Chondrocyte (in vitro differentiated cells): ENCODE data around the gene SDF2L1. TPM values are rescaled to one million over a fixed set of nuclear protein-coding genes. Genes with fewer than 3 reads are reported as not detected.
"Not testable (repeated sequence)": the region's sequence is repeated elsewhere in the genome, so short reads cannot be mapped to it uniquely, and the experiment has no call there.

ENCODE experiments used
- DNase-seq: peaks from one replicate; pipeline ENCODE4 v3.0.0; 2021; ENCODE audit warnings: mixed read lengths, low spot score
- H3K27ac Mint-ChIP-seq: one replicate; pipeline ENCODE4 v1.8.0; 2021; ENCODE audit warnings: mild to moderate bottlenecking, moderate library complexity, mixed read lengths; ENCODE audit not compliant: unreplicated experiment
- H3K27me3 Mint-ChIP-seq: 2 replicates; pipeline ENCODE4 v1.8.0; 2021; ENCODE audit warnings: low read depth, mixed read lengths
- H3K36me3 Mint-ChIP-seq: 2 replicates; pipeline ENCODE4 v1.8.0; 2021; ENCODE audit warnings: low read depth, mixed read lengths
- H3K4me1 Mint-ChIP-seq: 2 replicates; pipeline ENCODE4 v1.8.0; 2021; ENCODE audit warnings: low read depth, mild to moderate bottlenecking, mixed read lengths
- H3K4me3 Mint-ChIP-seq: one replicate; pipeline ENCODE4 v1.8.0; 2021; ENCODE audit warnings: mild to moderate bottlenecking, moderate library complexity, mixed read lengths; ENCODE audit not compliant: unreplicated experiment
- H3K9me3 Mint-ChIP-seq: 2 replicates; pipeline ENCODE4 v1.8.0; 2021; ENCODE audit warnings: low read depth, mixed read lengths
- total RNA-seq: library from RNA; stranded (reverse); gene quantifications from 3 replicates; pipeline ENCODE4 v1.2.1, GENCODE V29; 2021
- TF ChIP-seq, protein P1 (sequence below): fragments of 200-600 bp; sonication (generic); IDR thresholded peaks from 2 replicates; pipeline ENCODE4 v1.5.0; 2021; ENCODE audit warnings: antibody characterized with exemption, mild to moderate bottlenecking, moderate library complexity

The SDF2L1 gene
- total RNA-seq, 1 donor from 2014 or later, result 26.0 TPM

DNA sequence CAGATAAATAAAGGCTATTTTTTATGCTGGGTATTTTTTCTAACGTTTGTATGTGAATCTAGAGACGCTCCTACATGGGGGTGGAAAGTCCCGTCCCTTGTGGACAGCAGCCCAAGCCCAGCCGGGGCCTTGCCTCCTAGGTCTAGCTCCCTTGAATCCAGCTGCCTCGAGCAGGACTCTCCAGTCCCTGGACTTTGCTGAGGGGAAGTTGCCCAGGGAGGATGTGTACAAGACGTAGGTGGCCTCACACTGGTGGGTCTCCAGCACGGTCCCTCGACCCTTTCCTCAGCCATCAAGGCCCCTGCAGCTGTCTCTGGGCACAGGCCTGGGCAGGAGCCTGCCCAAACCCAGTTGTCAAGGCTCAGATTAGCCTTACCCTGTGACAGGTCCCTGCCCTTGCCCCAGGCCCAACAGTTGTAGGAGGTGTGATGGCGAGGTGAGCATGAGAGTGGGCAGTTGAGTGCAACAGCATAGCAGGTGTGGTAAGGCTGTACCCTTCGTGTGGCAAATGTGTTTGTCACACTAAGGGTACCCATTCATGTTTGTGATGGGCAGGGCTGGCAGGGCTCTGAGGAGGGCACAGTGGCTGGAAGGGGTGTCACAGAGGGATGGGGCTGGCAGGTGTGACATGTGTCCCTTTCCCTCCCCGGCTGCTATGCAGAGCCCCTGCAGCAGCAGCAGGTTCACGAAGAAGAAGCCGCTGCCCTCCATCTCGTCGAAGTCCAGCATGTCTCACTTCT, 6.2 kb upstream of the SDF2L1 start:
- TF ChIP-seq, protein P1, sequence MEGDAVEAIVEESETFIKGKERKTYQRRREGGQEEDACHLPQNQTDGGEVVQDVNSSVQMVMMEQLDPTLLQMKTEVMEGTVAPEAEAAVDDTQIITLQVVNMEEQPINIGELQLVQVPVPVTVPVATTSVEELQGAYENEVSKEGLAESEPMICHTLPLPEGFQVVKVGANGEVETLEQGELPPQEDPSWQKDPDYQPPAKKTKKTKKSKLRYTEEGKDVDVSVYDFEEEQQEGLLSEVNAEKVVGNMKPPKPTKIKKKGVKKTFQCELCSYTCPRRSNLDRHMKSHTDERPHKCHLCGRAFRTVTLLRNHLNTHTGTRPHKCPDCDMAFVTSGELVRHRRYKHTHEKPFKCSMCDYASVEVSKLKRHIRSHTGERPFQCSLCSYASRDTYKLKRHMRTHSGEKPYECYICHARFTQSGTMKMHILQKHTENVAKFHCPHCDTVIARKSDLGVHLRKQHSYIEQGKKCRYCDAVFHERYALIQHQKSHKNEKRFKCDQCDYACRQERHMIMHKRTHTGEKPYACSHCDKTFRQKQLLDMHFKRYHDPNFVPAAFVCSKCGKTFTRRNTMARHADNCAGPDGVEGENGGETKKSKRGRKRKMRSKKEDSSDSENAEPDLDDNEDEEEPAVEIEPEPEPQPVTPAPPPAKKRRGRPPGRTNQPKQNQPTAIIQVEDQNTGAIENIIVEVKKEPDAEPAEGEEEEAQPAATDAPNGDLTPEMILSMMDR, result no peak
- H3K4me1 Mint-ChIP-seq, result peaks cover 2% of the 10 kb centered on the region
- no peaks in the 10 kb centered on the region for H3K9me3 Mint-ChIP-seq
- H3K27me3 Mint-ChIP-seq, result no peaks in the 10 kb centered on the region
- no peak for DNase-seq
- no peak overlapping the region for H3K4me3 Mint-ChIP-seq
- H3K27ac Mint-ChIP-seq, result no peak overlapping the region
- no peaks in the 10 kb centered on the region for H3K36me3 Mint-ChIP-seq

DNA sequence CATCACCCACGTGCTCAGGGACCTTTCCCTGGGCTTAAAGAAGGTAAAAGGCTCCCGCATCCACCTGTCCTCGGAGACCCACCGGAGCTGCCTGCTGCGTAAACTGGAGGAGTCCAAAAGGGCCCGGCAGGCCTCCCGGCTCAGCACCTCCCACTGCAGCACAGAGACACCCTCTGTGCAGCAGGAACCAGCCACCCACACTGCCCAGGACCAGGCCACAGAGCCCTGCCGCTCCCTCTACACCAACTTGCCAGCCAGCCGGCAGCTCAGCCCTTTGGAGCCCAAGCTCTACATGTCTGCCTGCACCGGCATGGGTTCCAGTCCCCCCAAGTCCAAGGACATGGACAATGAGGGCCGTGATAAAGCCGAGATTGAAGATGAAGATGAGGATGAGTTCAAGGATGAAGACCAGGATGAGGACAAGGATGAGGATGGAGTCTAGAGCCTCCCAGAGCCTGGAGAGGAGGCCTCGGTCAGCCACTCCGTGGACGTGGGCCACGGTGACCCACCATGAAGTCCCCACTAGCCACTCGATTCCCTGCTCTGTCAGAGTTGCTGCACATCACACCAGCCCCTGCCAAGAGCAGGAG, 5.4 kb upstream of the SDF2L1 start:
- no peaks in the 10 kb centered on the region for H3K9me3 Mint-ChIP-seq
- no peaks in the 10 kb centered on the region for H3K27me3 Mint-ChIP-seq
- H3K4me3 Mint-ChIP-seq, result no peak overlapping the region
- TF ChIP-seq, protein P1, result no peak
- no peak overlapping the region for H3K27ac Mint-ChIP-seq
- peaks cover 10% of the 10 kb centered on the region for H3K4me1 Mint-ChIP-seq
- H3K36me3 Mint-ChIP-seq, result no peaks in the 10 kb centered on the region
- no peak for DNase-seq

DNA sequence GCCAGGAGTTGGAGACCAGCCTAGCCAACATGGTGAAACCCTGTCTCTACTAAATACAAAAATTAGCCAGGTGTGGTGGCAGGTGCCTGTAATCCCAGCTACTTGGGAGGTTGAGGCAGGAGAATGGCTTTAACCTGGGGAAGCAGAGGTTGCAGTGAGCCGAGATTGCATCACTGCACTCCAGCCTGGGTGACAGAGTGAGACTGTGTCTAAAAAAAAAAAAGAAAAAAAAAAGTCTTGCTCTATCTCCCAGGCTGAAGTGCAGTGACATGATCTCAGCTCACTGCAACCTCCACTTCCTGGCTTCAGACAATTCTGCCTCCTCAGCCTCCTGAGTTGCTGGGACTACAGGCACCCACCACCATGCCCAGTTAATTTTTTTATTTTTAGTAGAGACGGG, 4.7 kb upstream of the SDF2L1 start:
- not testable (repeated sequence) for H3K9me3 Mint-ChIP-seq, H3K4me3 Mint-ChIP-seq, H3K36me3 Mint-ChIP-seq, H3K27ac Mint-ChIP-seq, H3K27me3 Mint-ChIP-seq, DNase-seq
- peaks cover 13% of the 10 kb centered on the region for H3K4me1 Mint-ChIP-seq

DNA sequence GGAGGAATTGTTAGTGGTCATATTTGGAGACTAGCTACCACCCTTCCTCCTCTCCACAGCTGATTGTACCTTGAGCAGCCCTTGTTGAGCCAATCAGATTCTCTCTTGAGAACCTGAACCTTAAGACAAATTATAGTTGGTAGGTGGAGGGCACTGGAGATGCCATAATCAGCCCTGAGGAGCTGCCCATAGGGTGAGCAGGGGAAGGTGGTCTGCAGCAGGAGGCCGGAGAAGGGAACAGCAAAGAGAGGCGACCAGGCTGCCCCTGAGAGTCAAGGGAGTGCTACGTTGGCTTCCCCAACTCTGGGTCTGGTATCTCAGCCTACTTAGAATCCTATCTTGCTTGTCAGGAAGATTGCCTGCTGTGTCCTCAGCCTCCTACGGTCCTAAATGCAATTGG, 2.7 kb upstream of the SDF2L1 start:
- DNase-seq, result no peak
- TF ChIP-seq, protein P1, result no peak
- Mint-ChIP-seq H3K27me3 (no peaks in the 10 kb centered on the region), H3K27ac (no peak overlapping the region), H3K36me3 (peaks cover 4% of the 10 kb centered on the region), H3K4me3 (no peak overlapping the region), H3K9me3 (no peaks in the 10 kb centered on the region), H3K4me1 (peaks cover 23% of the 10 kb centered on the region)

DNA sequence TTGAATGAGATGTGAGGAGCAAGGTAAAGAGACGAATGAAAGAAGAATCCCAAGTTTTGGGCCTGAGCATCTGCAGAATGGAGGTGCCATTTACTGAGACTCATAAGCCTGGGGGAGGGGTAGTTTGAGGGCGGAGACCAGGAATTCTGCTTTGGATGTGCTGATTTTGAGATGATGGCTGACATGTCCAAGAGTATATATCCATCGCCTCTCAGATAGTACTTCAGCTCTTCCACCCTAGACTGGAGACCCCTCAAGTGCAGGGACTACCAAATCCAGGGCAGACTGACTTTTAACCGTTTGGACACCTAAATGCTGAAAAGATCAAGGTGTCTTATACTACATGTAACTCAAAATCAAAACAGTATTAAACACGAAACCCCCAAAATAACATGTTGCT, 1.3 kb upstream of the SDF2L1 start:
- TF ChIP-seq, protein P1, result no peak
- H3K27ac Mint-ChIP-seq, result no peak overlapping the region
- DNase-seq, result no peak
- peaks cover 23% of the 10 kb centered on the region for H3K4me1 Mint-ChIP-seq
- H3K36me3 Mint-ChIP-seq, result peaks cover 4% of the 10 kb centered on the region
- no peaks in the 10 kb centered on the region for H3K27me3 Mint-ChIP-seq
- peak overlapping the region; percentile 87 for H3K4me3 Mint-ChIP-seq
- no peaks in the 10 kb centered on the region for H3K9me3 Mint-ChIP-seq

DNA sequence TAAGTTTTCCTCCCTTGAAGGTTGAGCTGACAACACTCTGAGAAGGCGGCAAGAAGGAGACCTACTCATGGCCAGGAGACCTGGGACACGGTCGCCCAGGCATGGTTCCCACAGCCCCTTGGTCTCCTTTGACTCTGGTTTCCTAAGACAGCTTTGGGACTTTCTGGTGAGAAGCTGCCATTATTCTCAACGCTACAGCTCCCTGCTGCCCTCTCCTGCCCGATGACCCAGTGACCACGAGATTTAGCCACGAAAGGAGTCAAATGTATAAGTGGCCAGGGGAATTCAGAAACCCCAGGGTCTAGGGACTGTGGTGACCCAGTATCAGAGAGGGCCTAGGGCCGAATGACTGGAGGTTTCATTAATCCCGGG, 699 bp upstream of the SDF2L1 start:
- Mint-ChIP-seq H3K4me1 (peaks cover 24% of the 10 kb centered on the region), H3K4me3 (peak overlapping the region; percentile 87), H3K36me3 (peaks cover 4% of the 10 kb centered on the region), H3K27ac (peak overlapping the region; percentile 90), H3K9me3 (no peaks in the 10 kb centered on the region), H3K27me3 (no peaks in the 10 kb centered on the region)
- DNase-seq, result no peak
- TF ChIP-seq, protein P1, result peak; percentile 73
